ENCODE data around the gene NT5DC2.

Gene NT5DC2

DNA sequence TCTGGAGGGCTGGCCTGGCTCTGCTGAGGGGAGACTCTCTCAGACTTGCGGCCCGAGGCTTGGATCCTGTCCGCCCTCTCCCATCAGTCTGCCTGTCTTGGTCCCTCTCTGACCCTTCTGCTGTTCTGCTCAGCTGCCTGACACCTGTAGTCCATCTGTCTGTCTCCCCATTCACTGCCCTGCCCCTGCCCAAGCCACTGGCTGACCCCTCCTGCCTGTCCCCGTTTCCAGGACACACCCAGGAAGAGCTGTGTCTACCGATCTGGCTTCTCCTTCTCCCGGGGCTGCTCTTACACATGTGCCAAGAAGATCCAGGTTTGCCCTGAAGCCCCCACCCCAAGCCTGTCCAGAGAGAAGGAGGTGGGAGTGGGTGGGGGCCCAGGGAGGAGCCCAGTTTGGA is 18.5 kb downstream of the NT5DC2 start:
- peaks cover 0 to 97% (median 0%) of the 10 kb centered on the region in 4 experiments for H3K36me3 ChIP-seq (ENCODE audit: control insufficient read depth in 4 of 4, insufficient read depth in 4 of 4, low read length in 3 of 4)
- H3K4me3 ChIP-seq (ENCODE audit: control insufficient read depth in 1 of 7, extremely low read depth in 1 of 7, insufficient read depth in 4 of 7, low read depth in 2 of 7, low read length in 6 of 7): no peak overlapping the region
- no peaks in the 10 kb centered on the region for H3K4me1 ChIP-seq (ENCODE audit: control extremely low read depth in 1 of 4, control insufficient read depth in 4 of 4, insufficient read depth in 4 of 4, low read length in 3 of 4)
- ChIA-PET CTCF (no interaction called here), POLR2A (no interaction called here)
- no peak overlapping the region for H3K27ac ChIP-seq (ENCODE audit: insufficient read depth in 1 of 2, low read depth in 1 of 2, low read length in 2 of 2, poor library complexity in 1 of 2, severe bottlenecking in 2 of 2)
- H3K9me3 ChIP-seq (ENCODE audit: control extremely low read depth in 1 of 5, control insufficient read depth in 4 of 5, insufficient read depth in 2 of 5, low read depth in 1 of 5, low read length in 4 of 5): no peaks in the 10 kb centered on the region
- H3K27me3 ChIP-seq (replicated peaks in 2 of 5; ENCODE audit: control insufficient read depth in 4 of 5, insufficient read depth in 5 of 5, low read length in 4 of 5): no peaks in the 10 kb centered on the region
- no peak for DNase-seq
- WGBS (ENCODE audit: insufficient coverage): 100% methylated on average over 3 of the region's 6 CpGs

DNA sequence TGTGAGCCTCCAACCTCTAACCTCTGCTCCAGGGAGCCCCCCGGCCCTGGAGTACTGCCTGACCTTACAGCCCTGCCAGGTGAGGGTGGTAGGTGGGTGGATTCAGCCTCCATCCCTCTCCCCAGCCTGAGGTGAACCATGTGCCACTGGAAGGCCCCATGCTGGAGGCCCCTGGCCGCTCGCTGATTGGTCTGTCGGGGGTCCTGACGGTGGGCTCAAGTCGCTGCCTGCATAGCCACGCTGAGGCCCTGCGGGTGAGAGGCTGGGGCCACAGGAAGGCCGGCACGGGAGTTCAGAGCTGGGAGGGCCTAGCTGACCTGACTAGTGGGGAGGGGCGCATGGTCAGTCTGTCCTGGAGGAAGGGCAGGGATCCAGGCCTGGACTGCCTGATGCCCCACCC is 19.1 kb downstream of the NT5DC2 start:
- no peaks in the 10 kb centered on the region for H3K27me3 ChIP-seq (replicated peaks in 2 of 5; ENCODE audit: control insufficient read depth in 4 of 5, insufficient read depth in 5 of 5, low read length in 4 of 5)
- POLR2A ChIA-PET: no interaction called here

DNA sequence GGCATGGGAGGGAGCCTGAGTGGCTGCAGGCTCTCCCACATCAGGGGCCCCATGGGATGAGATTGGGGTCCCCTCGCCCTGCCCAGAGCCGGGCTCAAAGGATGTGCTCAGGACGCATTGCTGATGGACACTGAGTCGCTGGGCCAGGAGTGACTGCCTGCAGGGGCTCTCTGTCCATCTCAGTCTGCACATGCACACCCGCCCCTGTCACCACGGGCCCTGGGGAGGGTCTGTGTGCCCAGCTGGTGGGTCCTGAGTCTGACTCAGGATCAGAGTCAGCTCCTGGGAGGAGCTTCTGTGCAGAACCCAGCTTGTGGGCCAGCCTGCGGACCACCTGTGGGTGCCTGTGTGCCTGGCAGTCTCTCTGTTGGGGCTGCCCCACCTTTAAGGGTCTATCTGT is 20.4 kb downstream of the NT5DC2 start:
- Histone ChIP-seq H3K4me3 (ENCODE audit: control insufficient read depth in 1 of 7, extremely low read depth in 1 of 7, insufficient read depth in 4 of 7, low read depth in 2 of 7, low read length in 6 of 7) (no peak overlapping the region), H3K27ac (ENCODE audit: insufficient read depth in 1 of 2, low read depth in 1 of 2, low read length in 2 of 2, poor library complexity in 1 of 2, severe bottlenecking in 2 of 2) (no peak overlapping the region), H3K27me3 (replicated peaks in 2 of 5; ENCODE audit: control insufficient read depth in 4 of 5, insufficient read depth in 5 of 5, low read length in 4 of 5) (no peaks in the 10 kb centered on the region), H3K4me1 (ENCODE audit: control extremely low read depth in 1 of 4, control insufficient read depth in 4 of 4, insufficient read depth in 4 of 4, low read length in 3 of 4) (no peaks in the 10 kb centered on the region), H3K36me3 (ENCODE audit: control insufficient read depth in 4 of 4, insufficient read depth in 4 of 4, low read length in 3 of 4) (peaks cover 0 to 97% (median 0%) of the 10 kb centered on the region in 4 experiments), H3K9me3 (ENCODE audit: control extremely low read depth in 1 of 5, control insufficient read depth in 4 of 5, insufficient read depth in 2 of 5, low read depth in 1 of 5, low read length in 4 of 5) (no peaks in the 10 kb centered on the region)
- ChIA-PET POLR2A (no interaction called here), CTCF (no interaction called here)
- 98% methylated on average over 5 of the region's 7 CpGs for WGBS (ENCODE audit: insufficient coverage)
- DNase-seq: no peak

More for the DNA sequence above, 19.1 kb downstream of the NT5DC2 start:
- CTCF ChIA-PET: no interaction called here
- Histone ChIP-seq H3K36me3 (ENCODE audit: control insufficient read depth in 4 of 4, insufficient read depth in 4 of 4, low read length in 3 of 4) (peaks cover 0 to 97% (median 0%) of the 10 kb centered on the region in 4 experiments), H3K4me1 (ENCODE audit: control extremely low read depth in 1 of 4, control insufficient read depth in 4 of 4, insufficient read depth in 4 of 4, low read length in 3 of 4) (no peaks in the 10 kb centered on the region), H3K27ac (ENCODE audit: insufficient read depth in 1 of 2, low read depth in 1 of 2, low read length in 2 of 2, poor library complexity in 1 of 2, severe bottlenecking in 2 of 2) (no peak overlapping the region), H3K9me3 (ENCODE audit: control extremely low read depth in 1 of 5, control insufficient read depth in 4 of 5, insufficient read depth in 2 of 5, low read depth in 1 of 5, low read length in 4 of 5) (no peaks in the 10 kb centered on the region), H3K4me3 (ENCODE audit: control insufficient read depth in 1 of 7, extremely low read depth in 1 of 7, insufficient read depth in 4 of 7, low read depth in 2 of 7, low read length in 6 of 7) (no peak overlapping the region)
- WGBS (ENCODE audit: insufficient coverage): 100% methylated on average over 9 of the region's 11 CpGs
- DNase-seq: no peak

DNA sequence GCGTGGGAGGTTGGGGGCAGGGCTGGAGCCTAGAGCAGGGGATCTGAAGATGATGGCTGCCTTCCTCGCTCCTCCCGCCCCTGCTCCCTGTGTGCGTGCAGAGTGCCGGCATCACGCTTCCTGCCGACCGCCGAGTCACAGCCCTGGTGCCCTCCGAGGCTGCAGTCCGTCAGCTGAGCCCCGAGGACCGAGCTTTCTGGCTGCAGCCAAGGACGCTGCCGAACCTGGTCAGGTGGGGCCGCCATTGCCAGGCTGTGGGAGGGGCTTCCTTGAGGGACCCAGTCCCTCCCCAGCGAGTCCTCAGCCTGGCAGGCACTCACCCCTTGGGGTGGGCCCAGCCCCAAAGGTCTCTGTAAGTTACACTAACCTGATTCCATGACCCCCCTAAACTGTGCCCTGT is 20.9 kb downstream of the NT5DC2 start:
- Histone ChIP-seq H3K27me3 (replicated peaks in 2 of 5; ENCODE audit: control insufficient read depth in 4 of 5, insufficient read depth in 5 of 5, low read length in 4 of 5) (no peaks in the 10 kb centered on the region), H3K4me3 (ENCODE audit: control insufficient read depth in 1 of 7, extremely low read depth in 1 of 7, insufficient read depth in 4 of 7, low read depth in 2 of 7, low read length in 6 of 7) (no peak overlapping the region), H3K4me1 (ENCODE audit: control extremely low read depth in 1 of 4, control insufficient read depth in 4 of 4, insufficient read depth in 4 of 4, low read length in 3 of 4) (no peaks in the 10 kb centered on the region), H3K36me3 (ENCODE audit: control insufficient read depth in 4 of 4, insufficient read depth in 4 of 4, low read length in 3 of 4) (peaks cover 0 to 97% (median 0%) of the 10 kb centered on the region in 4 experiments), H3K27ac (ENCODE audit: insufficient read depth in 1 of 2, low read depth in 1 of 2, low read length in 2 of 2, poor library complexity in 1 of 2, severe bottlenecking in 2 of 2) (no peak overlapping the region), H3K9me3 (ENCODE audit: control extremely low read depth in 1 of 5, control insufficient read depth in 4 of 5, insufficient read depth in 2 of 5, low read depth in 1 of 5, low read length in 4 of 5) (no peaks in the 10 kb centered on the region)
- ChIA-PET CTCF (interaction anchor here (1.3 kb wide), 1 partner anchor 41 kb away, joined by 4 read pairs; no protein-coding TSS in a partner anchor), POLR2A (no interaction called here)
- WGBS (ENCODE audit: insufficient coverage): 98% methylated on average over 13 of the region's 17 CpGs
- DNase-seq: no peak

DNA sequence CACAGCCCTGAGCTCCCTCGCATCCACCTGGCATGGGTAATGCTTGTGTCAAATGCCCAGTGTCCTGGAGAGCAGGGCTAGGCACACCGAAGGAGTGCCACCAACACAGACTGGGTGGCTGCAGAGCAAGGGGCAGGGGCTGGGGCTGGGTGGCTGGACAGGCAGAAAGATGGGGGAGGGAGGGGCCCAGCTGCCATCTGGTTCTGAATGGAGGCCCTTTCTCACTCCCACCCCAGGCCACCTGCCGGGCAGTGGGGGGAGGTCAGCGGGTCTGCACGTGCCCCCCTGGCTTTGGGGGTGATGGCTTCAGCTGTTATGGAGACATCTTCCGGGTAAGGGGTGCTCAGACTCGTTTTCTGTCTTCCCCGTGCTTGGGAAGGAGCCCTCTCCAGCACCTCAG is 21.6 kb downstream of the NT5DC2 start:
- WGBS (ENCODE audit: insufficient coverage): 94% methylated on average over 6 of the region's 8 CpGs
- DNase-seq: no peak
- Histone ChIP-seq H3K27ac (ENCODE audit: insufficient read depth in 1 of 2, low read depth in 1 of 2, low read length in 2 of 2, poor library complexity in 1 of 2, severe bottlenecking in 2 of 2) (no peak overlapping the region), H3K36me3 (ENCODE audit: control insufficient read depth in 4 of 4, insufficient read depth in 4 of 4, low read length in 3 of 4) (peaks cover 0 to 97% (median 0%) of the 10 kb centered on the region in 4 experiments), H3K4me1 (ENCODE audit: control extremely low read depth in 1 of 4, control insufficient read depth in 4 of 4, insufficient read depth in 4 of 4, low read length in 3 of 4) (no peaks in the 10 kb centered on the region), H3K4me3 (ENCODE audit: control insufficient read depth in 1 of 7, extremely low read depth in 1 of 7, insufficient read depth in 4 of 7, low read depth in 2 of 7, low read length in 6 of 7) (no peak overlapping the region), H3K27me3 (replicated peaks in 2 of 5; ENCODE audit: control insufficient read depth in 4 of 5, insufficient read depth in 5 of 5, low read length in 4 of 5) (no peaks in the 10 kb centered on the region), H3K9me3 (ENCODE audit: control extremely low read depth in 1 of 5, control insufficient read depth in 4 of 5, insufficient read depth in 2 of 5, low read depth in 1 of 5, low read length in 4 of 5) (no peaks in the 10 kb centered on the region)
- ChIA-PET POLR2A (no interaction called here), CTCF (interaction anchor here (1.3 kb wide), 1 partner anchor 40 kb away, joined by 4 read pairs; no protein-coding TSS in a partner anchor)

DNA sequence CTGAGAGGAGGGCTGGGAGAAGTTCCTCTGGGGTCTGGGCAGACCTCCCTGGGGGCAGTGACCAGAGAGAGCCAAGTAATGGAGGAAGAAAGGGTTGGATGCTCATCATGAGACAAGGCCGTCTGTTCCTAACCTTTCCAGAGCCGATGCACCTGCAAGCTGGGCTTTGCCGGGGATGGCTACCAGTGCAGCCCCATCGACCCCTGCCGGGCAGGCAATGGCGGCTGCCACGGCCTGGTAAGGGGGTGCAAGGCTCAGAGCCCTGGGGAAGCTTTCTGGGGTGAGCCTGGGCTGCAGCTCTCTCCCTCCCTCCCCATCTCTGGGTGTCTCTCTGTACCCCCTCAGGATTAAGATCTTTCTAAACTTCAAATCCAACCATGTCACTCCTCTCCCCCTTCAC is 22.1 kb downstream of the NT5DC2 start:
- ChIA-PET POLR2A (interaction anchor here (1.2 kb wide), 1 partner anchor 16 kb away, joined by 5 read pairs; no protein-coding TSS in a partner anchor), CTCF (interaction anchor here (1.3 to 1.6 kb wide), 2 partner anchors 29 to 40 kb away, joined by 4 read pairs; no protein-coding TSS in a partner anchor)

DNA sequence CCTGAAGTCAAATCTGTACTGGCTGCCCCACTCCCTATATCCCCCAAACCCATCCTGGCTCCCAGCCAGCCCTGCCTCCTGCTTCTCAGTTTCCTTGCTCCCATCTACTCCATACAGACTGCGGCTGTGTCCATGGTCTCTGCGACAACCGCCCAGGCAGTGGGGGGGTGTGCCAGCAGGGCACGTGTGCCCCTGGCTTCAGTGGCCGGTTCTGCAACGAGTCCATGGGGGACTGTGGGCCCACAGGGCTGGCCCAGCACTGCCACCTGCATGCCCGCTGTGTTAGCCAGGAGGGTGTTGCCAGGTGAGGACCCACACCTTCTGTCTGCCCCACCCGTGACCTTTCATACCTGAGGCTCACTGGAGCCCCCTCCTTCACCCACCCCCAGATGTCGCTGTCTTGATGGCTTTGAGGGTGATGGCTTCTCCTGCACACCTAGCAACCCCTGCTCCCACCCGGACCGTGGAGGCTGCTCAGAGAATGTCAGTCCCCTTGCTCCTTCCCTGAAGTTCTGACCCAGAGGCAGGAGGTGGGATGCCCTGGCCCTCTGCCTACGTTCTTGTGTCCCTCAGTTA is 23.8 kb downstream of the NT5DC2 start:
- no peaks in the 10 kb centered on the region for H3K4me1 ChIP-seq (ENCODE audit: control extremely low read depth in 1 of 4, control insufficient read depth in 4 of 4, insufficient read depth in 4 of 4, low read length in 3 of 4)
- ChIA-PET POLR2A (no interaction called here), CTCF (interaction anchor here (1.6 kb wide), 1 partner anchor 27 kb away, joined by 4 read pairs; no protein-coding TSS in a partner anchor)
- H3K4me3 ChIP-seq (ENCODE audit: control insufficient read depth in 1 of 7, extremely low read depth in 1 of 7, insufficient read depth in 4 of 7, low read depth in 2 of 7, low read length in 6 of 7): no peak overlapping the region
- H3K27ac ChIP-seq (ENCODE audit: insufficient read depth in 1 of 2, low read depth in 1 of 2, low read length in 2 of 2, poor library complexity in 1 of 2, severe bottlenecking in 2 of 2): no peak overlapping the region
- WGBS (ENCODE audit: insufficient coverage): 96% methylated on average over 8 of the region's 12 CpGs
- peaks cover 0 to 96% (median 0%) of the 10 kb centered on the region in 4 experiments for H3K36me3 ChIP-seq (ENCODE audit: control insufficient read depth in 4 of 4, insufficient read depth in 4 of 4, low read length in 3 of 4)
- no peaks in the 10 kb centered on the region for H3K27me3 ChIP-seq (replicated peaks in 2 of 5; ENCODE audit: control insufficient read depth in 4 of 5, insufficient read depth in 5 of 5, low read length in 4 of 5)
- H3K9me3 ChIP-seq (ENCODE audit: control extremely low read depth in 1 of 5, control insufficient read depth in 4 of 5, insufficient read depth in 2 of 5, low read depth in 1 of 5, low read length in 4 of 5): no peaks in the 10 kb centered on the region
- DNase-seq: no peak

More for the DNA sequence above, 22.1 kb downstream of the NT5DC2 start:
- H3K27me3 ChIP-seq (replicated peaks in 2 of 5; ENCODE audit: control insufficient read depth in 4 of 5, insufficient read depth in 5 of 5, low read length in 4 of 5): no peaks in the 10 kb centered on the region
- no peaks in the 10 kb centered on the region for H3K4me1 ChIP-seq (ENCODE audit: control extremely low read depth in 1 of 4, control insufficient read depth in 4 of 4, insufficient read depth in 4 of 4, low read length in 3 of 4)
- peaks cover 0 to 96% (median 0%) of the 10 kb centered on the region in 4 experiments for H3K36me3 ChIP-seq (ENCODE audit: control insufficient read depth in 4 of 4, insufficient read depth in 4 of 4, low read length in 3 of 4)
- H3K4me3 ChIP-seq (ENCODE audit: control insufficient read depth in 1 of 7, extremely low read depth in 1 of 7, insufficient read depth in 4 of 7, low read depth in 2 of 7, low read length in 6 of 7): no peak overlapping the region
- no peaks in the 10 kb centered on the region for H3K9me3 ChIP-seq (ENCODE audit: control extremely low read depth in 1 of 5, control insufficient read depth in 4 of 5, insufficient read depth in 2 of 5, low read depth in 1 of 5, low read length in 4 of 5)
- H3K27ac ChIP-seq (ENCODE audit: insufficient read depth in 1 of 2, low read depth in 1 of 2, low read length in 2 of 2, poor library complexity in 1 of 2, severe bottlenecking in 2 of 2): no peak overlapping the region
- 98% methylated on average over 6 of the region's 7 CpGs for WGBS (ENCODE audit: insufficient coverage)
- DNase-seq: no peak

Data from common myeloid progenitor, CD34-positive (primary cell).